ENCODE data around the gene ZNF839.
A peak's percentile ranks its signal among the peaks of the same experiment; 100 is the strongest.
"Not testable (repeated sequence)": the region's sequence is repeated elsewhere in the genome, so short reads cannot be mapped to it uniquely, and the experiment has no call there.

ZNF839 gene

DNA sequence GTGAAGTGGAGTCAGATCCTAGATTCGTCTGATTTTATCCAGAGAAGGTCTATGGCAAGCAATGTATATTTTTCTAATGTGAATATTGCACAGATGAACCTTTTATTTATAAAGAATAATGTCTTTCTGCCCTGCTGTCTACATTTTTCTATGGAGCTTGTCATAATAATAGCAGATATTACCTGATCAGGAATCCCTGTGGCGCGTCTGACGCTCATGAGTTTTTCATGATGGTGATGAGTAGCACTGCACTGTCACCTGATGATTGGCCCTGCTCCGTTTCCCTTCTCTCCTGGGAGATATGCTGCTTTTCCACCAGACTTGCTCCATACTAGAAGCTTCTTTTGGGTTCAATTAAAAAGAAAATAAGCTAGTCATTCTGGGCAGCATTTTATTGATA, 22.7 kb downstream of the ZNF839 start:
- DNase-seq (ENCODE audit: low read depth) = no peak

DNA sequence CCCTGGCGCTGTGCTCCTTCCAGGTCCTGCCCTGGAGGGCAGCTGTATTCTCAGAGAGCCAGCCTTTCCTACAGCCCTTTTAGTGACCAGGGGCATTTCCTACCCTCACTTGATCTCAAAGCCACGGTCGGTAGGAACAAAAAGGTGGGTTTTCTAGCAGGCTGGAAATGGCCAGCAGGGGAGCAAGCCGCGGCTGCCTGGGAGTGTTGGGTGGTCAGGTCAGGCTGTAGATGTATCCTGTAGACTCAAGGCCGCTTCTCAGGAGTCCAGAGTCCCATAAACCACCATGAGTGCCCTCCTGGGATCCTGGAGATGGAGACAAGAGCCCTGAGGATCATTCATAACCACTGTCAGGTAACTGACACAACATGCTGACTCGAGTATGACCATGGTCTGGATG, 24.5 kb downstream of the ZNF839 start:
- no peak for DNase-seq (ENCODE audit: low read depth)

DNA sequence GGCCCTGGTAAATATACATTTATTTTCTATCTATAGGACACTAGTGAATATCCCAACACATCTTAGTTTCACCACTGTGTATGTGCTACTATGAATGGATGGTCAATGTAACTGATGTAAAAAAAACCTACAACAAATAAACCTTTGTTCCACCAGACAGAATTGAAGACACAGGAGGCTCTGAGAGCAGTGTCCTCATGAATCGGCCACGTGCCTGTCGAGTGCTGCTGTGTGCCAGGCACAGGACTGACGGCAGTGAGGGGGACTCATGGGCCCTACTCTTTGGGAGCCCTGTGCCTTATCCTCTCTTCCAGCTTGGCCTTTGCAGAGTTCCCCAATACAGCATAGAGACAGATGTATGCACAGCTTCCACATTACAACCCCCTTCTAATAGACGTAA, 24.9 kb downstream of the ZNF839 start:
- DNase-seq (ENCODE audit: low read depth) = no peak

DNA sequence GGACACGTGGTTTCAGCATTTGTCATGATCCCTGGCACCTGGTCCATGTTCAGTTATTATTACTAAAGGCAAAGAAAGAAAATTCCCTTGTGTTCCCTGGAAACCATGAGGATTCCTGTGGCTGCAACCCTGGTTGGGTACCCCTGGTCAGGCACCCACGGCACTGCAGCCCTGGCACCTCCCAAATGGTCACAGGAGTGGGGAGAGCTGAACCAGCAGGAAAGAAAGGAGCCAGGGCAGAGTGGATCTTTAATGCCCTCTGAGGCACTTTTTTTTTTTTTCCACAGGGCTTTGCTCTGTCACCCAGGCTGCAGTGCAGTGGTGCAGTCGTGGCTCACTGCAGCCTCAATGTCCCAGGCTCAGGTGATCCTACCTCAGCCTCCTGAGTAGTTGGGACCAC, 25.7 kb downstream of the ZNF839 start:
- DNase-seq (ENCODE audit: low read depth) = no peak

DNA sequence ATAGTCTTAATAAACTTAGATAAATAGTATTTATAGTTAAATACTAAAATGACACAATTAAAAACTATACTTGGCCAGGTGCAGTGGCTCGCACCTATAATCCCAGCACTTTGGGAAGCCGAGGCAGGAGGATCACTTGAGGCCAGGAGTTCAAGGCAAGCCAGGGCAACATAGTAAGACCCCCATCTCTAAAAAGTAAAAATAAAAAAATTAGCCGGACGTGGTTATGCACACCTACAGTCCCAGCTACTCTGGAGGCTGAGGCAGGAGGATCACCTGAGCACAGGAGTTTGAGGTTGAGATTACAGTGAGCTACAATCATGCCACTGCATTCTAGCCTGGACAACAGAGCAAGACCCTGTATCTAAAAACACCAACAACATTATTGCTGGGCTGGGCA, 27.1 kb downstream of the ZNF839 start:
- DNase-seq (ENCODE audit: low read depth) = no peak

DNA sequence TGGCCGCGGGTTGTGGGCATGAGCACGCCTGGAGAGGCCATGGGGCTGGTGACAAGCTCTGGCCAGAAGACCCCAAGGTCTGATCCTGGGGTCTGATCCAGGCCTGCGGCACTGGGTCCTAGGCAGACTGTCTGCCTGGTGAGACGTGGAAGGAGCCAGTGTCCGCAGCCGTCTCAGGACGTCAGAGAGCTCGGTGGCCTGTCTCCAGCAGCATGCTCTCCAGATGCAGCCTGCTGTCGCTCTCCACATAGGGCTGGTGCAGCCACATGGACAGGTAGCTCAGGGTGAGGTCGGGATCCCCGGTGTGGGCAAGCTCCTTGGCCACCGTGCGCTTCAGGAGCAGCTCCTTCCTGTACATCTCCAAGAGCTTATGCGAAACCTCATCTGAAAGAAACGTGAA, 28.8 kb downstream of the ZNF839 start:
- DNase-seq (ENCODE audit: low read depth) = no peak

DNA sequence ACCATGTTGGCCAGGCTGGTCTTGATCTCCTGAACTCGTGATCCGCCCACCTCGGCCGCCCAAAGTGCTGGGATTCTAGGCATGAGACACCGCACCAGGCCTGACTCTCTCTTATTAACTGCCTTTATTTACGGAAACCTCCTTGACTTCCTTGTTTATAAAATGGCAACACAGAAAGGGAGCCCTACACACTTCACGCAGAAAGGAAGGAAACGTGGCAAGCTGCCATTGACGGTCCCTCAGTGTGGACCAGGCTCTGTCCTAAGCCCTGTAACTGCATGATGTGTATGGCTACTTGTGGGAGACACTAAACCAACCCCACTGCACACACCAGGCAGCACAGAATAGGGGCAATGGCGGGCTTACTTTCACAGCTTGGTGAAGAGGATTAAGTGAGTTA, 31.5 kb downstream of the ZNF839 start:
- DNase-seq (ENCODE audit: low read depth) = no peak

DNA sequence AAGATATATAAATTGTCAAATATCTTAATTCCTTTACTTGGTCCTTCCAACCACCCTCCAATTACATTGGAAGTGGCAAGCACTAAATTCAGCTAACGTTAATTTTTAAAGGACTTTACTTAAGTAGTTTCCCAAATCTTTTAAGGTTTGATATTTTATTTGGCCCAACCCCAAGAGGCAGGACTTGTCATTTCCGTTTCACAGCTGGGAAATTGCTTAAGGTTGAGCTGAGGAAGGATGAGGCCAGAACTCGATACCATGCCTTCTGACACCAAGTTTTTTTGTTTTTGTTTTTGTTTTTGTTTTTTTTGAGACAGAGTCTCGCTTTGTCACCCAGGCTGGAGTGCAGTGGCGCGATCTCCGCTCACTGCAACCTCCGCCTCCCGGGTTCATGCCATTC, 32.0 kb downstream of the ZNF839 start:
- DNase-seq (ENCODE audit: low read depth) = not testable (repeated sequence)

DNA sequence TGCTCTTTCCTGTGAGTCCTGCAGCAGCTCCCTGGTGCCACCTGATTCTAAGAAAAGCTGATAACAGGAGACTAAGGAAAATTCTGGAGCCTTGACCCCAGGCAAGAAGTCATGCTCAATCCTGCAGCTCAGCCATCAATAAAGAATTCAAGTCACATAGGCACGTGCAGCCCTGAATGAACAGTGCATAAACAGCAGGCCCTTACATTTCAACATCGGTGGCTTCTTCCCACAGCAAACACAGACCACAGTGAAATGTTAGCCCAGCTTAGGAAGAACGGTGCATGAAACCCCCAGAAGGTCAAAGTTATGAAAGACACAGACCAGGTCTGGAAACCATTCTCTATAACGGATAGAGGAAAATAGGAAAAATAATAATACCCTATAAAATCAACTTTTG, 32.7 kb downstream of the ZNF839 start:
- no peak for DNase-seq (ENCODE audit: low read depth)

DNA sequence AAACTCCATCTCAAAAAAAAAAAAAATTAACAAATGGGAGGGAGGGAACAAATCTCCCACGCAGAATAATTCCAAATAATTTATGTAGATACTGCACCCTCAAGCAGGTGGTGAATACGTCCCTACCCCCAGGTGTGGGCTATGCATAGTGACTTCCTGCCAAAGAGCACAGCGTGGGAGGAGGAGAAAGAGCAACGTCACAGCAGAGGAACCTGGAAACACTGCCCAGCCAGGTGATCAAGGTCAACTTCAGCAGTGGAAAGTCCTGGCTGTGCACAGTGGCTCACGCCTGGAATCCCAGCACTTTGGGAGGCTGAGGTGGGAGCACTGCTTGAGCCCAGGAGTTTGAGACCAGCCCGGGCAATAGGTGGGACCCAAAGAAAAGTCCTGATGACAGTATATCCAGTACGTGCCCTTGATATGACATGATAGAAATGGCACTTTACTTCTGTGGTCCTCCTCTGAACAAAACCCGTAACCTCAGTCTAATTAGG, 33.6 kb downstream of the ZNF839 start:
- no peak for DNase-seq (ENCODE audit: low read depth)

DNA sequence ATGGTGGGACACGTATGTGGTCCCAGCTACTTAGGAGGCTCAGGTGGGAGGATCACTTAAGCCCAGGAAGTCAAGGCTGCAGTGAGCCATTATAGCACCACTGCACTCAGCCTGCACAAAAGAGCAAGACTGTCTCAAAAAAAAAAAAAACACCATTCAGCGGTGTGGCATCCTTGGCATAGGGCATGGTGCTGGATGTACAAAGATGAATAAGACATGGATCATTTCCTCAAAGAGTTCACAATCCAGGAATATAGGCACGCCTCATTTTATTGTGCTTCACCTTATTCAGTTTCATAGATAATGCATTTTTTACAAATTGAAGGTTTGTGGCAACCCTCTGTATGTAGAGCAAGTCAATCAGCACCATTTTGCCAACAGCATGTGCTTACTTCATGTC, 36.7 kb downstream of the ZNF839 start:
- DNase-seq (ENCODE audit: low read depth) = no peak

DNA sequence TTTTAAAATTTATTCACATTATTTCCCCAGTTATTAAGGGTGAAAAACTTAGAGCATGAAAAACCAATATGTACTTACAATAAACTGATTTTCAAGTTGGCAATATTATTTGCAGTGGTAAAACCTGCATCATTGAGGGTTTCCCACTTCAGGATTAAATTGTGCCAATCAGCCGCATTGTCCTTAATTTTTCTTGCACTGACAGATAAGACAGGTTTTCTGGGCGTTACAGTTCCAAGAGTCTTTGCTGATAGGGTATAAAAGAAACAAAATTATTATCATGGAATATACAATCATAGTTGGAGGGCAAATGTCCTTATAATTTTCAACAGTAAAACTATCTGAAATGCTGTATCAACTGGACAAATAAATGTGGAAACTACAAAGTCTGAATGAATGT, 39.8 kb downstream of the ZNF839 start:
- DNase-seq (ENCODE audit: low read depth) = no peak

DNA sequence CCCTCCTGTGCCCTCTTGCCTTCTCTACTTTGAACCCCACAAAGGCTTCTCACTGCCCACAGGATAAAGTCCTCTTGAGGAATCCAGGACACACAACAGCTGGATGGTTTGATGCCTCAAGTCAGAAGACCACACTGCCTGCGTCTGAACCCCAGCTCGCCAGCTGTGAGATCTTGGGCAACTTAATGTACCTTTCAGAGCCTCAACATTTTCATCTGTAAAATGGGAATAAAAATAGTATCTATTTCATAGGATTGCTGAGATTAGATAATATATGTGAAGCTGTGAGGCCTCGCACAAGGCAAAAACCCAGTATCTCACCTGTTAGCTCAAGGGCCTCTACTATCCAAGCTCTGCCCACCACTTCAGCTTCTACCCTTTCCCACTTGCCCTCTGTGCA, 40.8 kb downstream of the ZNF839 start:
- no peak for DNase-seq (ENCODE audit: low read depth)

DNA sequence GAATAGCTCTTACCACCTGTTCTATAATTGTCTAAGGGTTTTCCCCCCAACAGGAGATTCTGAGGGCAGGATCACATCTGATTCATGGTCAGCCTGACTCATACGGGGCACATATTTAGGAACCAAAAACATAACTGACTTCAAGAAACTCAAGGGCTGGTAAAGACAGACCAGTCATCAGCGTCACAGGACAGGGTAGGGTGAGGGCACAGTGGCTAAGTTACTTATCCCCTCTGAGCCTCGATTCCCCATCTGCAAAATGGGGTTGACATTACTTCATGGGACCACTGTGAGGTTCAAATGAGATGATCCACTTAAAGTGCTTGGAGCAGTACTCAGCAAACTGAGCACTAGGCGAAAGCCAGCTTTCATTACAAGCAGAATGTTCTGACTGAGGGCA, 42.5 kb downstream of the ZNF839 start:
- peak; percentile 56 for DNase-seq (ENCODE audit: low read depth)

DNA sequence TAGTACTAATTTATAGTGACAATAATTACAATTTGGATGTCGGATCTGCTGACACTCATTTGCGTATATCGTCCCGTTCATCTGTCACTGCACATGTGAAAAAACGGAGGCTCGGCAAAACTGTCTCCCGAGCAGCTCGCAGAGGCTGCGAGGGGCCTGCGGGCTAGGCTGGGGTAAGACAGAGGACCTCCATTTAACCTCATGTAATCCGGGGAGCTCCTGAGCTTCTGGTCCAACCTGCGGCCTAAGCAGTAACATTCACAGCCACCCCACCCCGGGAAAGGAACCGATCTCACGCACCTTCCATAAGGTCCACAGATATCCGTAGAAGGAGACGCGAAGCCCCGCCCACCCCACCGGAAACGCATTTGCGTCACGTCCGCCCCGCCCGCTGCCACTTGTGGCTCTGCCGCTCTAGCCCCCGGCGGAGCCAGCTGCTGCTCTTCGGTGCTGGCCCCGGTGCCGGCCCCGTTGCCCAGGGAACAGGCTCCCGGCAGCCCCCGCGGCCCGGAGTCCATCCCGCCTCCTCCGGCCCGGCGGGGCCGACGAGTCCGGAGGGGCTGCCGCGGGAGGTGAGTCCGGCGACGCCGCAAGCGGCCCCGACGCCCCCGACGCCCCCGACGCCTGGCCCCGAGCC, 43.1 kb downstream of the ZNF839 start, which contains the start of the genes CINP and TECPR2:
Gene CINP, minus strand, starts transcription at position 346 of the 637 bp plus-strand sequence. Its CDS starts 39 bp downstream, at position 307.
Gene TECPR2, plus strand, starts transcription at position 397 of the 637 bp plus-strand sequence. CDS start 13,781 bp downstream, outside the sequence.
- peak; percentile 96 for DNase-seq (ENCODE audit: low read depth)

DNA sequence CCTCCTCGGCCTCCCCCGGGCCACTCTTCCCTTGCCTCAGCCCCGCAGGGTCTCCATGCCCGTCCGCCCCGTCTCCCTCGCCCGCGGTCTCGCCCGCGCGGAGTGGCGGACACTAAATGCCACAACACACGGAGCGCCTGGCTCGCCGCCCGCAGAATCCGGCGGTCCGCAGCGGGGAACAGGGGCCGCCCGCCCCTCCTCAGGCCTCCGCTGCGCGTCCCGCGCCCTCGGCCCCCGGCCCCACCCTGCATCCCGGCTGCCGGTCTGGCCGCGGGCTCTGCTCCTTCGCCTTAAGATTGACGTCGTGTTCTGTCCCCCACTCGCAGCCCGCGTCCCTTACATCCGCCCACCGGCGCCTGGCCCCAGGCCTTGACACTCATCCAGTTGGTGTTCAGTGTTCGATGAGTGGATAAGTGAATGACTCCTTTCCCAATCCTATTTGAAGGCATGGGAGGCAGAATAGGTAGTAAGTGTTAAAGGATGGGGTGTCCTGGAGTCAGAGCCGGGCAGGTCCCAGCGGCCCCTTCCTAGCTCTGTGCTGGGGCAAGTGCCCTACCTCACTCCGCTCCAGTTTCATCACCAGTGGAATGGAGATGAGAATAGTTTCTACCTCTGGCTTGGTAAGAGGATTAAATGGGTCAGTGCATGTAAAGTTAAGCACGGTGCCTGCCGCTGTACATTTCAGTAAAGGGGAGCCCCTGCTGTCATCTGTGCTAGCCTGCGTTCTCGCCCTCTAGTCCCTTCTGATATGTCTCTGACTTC, 43.8 kb downstream of the ZNF839 start:
- DNase-seq (ENCODE audit: low read depth) = no peak

DNA sequence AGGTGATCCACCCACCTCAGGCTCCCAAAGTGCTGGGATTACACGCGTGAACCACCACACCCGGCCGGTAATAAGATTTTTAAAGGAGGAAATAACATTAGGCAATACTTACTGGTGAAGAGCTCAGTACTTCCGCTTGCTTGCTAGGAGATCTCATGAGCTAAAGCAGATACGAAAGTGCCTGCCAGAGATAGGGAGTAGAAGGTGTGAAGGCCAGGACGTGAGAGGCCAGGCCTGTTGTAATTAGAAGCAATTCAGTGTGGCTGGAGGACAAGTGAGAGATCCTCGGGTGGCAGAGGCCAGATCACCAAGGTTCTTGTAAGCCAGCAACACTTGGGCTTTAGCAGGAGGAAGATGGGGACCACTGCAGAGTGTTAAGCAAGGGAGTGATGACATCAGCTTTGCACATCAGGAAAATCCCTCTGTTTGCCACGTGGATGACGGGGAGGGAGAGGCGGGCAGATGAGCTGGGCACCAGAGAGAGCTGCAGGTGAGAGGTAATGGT, 50.8 kb downstream of the ZNF839 start:
- no peak for DNase-seq (ENCODE audit: low read depth)

DNA sequence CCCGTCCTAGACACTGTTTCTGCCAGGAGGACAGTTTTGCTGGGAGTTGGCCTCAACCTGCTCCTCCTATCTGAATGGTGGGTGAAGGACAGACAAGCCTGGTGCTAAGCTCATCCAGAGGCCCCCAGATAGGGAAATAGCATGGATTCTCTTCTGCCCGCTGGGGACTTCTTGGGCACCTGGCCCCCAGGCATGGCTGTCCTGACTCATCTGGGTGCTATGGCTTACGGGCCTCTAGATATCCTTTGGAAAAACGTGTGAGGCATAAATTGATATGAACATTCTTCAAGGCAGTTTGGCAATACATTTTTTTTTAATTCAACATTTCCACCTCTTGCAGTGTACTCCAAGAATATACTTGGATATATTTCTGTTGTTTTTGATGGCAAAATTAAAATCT, 51.8 kb downstream of the ZNF839 start:
- no peak for DNase-seq (ENCODE audit: low read depth)

DNA sequence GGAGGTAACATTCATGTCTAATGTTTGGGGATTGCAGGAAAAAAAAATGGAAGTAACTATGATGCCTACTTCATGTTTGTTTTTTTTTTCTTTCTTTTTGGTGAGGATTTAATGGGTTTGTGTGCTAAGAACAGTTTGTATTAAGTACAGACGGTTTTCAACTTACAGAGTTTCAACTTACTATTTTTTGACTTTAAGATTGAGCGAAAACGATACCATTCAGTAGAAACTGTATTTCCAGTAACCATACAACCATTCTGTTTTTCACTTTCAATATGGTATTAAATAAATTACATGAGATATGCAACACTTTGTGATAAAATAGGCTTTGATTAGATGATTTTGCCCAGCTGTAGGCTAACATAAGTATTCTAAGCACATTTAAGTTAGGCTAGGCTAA, 53.6 kb downstream of the ZNF839 start:
- DNase-seq (ENCODE audit: low read depth) = no peak

DNA sequence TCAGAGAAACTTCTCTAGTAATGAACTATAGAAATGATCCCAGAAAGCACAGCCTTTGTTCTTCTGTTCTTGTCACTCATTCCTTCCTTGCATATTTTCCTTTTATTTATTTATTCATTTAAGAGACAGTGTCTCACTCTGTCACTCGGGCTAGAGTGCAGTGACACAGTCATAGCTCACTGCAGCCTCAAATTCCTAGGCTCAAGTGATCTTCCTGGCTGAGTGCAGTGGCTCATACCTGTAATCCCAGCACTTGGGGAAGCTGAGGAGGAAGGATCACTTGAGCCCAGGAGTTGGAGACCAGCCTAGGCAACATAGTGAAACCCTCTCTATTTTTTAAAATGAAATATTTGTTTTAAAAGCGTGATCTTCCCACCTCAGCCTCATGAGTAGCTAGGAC, 54.7 kb downstream of the ZNF839 start:
- no peak for DNase-seq (ENCODE audit: low read depth)

DNA sequence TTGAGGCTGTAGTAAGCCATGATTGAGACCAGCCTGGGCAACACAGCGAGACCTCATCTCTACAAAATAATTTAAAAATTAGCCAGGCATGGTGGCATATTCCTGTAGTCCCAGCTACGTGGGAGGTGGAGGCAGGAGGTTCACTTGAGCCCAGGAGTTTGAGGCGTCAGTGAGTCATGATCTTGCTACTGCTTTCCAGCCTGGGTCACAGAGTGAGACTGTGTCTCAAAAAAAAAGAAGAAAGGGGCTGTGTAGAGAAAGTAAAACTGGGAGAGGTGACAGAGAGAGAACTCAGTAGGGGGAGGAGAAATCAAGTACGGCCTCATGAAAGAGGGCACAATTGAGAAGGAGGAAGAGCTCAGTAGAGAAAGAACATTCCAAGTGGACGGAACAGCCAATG, 55.6 kb downstream of the ZNF839 start:
- DNase-seq (ENCODE audit: low read depth) = no peak

DNA sequence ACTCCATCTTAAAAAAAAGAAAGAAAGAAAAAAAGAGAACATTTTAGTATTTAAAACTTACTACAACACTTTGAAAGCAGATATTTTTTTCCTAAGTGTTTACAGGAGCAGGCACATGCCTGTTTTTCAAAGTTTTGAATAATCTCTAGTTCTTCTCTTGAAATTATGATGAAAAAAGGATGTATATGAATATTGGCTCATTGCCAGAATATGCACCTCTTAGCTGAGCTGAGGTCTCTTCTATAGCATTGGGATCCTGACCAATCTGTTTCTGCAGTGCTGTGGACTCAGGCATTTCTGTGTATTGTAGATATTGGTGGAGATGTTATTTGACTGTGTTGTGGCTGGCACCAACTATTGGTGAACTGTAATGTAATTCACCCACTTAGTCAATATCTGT, 58.1 kb downstream of the ZNF839 start:
- no peak for DNase-seq (ENCODE audit: low read depth)

DNA sequence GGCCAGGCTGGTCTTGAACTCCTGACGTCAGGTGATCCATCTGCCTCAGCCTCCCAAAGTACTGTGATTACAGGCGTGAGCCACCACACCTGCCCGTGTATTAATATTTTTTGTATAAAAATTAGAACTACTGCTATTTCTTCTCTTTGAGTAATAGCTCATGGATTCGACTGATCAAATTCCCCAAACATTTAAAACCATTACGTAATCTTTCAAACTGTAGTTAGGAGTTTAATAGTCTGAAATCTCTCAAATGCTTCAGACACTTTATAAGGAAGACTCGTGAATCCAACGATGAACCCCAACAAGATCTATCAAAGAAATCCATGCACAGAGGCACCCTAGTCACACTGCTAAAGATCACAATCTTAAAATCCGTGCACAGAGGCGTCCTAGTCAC, 59.3 kb downstream of the ZNF839 start:
- no peak for DNase-seq (ENCODE audit: low read depth)
